Suprapubic skin (tissue), 4 donors: Measurements from ENCODE around the gene STXBP4. TPM values are rescaled to one million over a fixed set of nuclear protein-coding genes. Genes with fewer than 3 reads are reported as not detected.
A peak's percentile ranks its signal among the peaks of the same experiment; 100 is the strongest.

Source experiments
- DNase-seq, 2 donors: peaks; one replicate each; pipeline ENCODE4 v3.0.0-alpha.2; 2019; ENCODE audit warnings: low spot score in 2 of 2
- H3K27ac ChIP-seq: fragments of 200-600 bp; sonication (generic); one replicate; pipeline ENCODE4 v1.5.1; 2019
- H3K27me3 ChIP-seq: fragments of 200-600 bp; sonication (generic); one replicate; pipeline ENCODE4 v1.5.1; 2019
- H3K36me3 ChIP-seq: fragments of 200-600 bp; sonication (generic); one replicate; pipeline ENCODE4 v1.5.1; 2019
- H3K4me1 ChIP-seq: fragments of 200-600 bp; sonication (generic); one replicate; pipeline ENCODE4 v1.5.1; 2019
- H3K4me3 ChIP-seq: fragments of 200-600 bp; sonication (generic); one replicate; pipeline ENCODE4 v1.5.1; 2019; ENCODE audit warnings: mild to moderate bottlenecking
- H3K9me3 ChIP-seq: fragments of 200-600 bp; sonication (generic); one replicate; pipeline ENCODE4 v1.5.1; 2019
- EP300 ChIP-seq: sonication (generic); formaldehyde crosslinking; IDR thresholded peaks from one replicate; pipeline ENCODE4 v1.6.1; 2017; ENCODE audit warnings: antibody characterized with exemption
- POLR2A ChIP-seq, 2 donors: fragments of 450-650 bp; IDR thresholded peaks; one replicate each; pipeline ENCODE4 v1.6.1; 2017; ENCODE audit warnings: antibody characterized with exemption in 2 of 2, mild to moderate bottlenecking in 2 of 2, moderate library complexity in 2 of 2
- POLR2AphosphoS5 ChIP-seq, 3 donors: sonication (generic); formaldehyde crosslinking; IDR thresholded peaks; one replicate each; pipeline ENCODE4 v1.6.1; 2017; ENCODE audit warnings: antibody characterized with exemption in 3 of 3
- WGBS: methylation state at CpG from one replicate; pipeline ENCODE4 v1.1.5; 2018; 5-methylcytosine and 5-hydroxymethylcytosine counted together
- total RNA-seq, 4 donors: library from RNA; depleted of rRNA; stranded (reverse); fragments of >200 nt; gene quantifications; one replicate each; pipeline ENCODE4 v1.1.0, GENCODE V29; 2016
- TF ChIP-seq, protein P1 (sequence below), 2 donors: fragments of 200-600 bp in 1 of 2; fragments of 450-650 bp in 1 of 2; sonication (generic) in 1 of 2; IDR thresholded peaks; one replicate each; pipeline ENCODE4 v1.5.1; 2016 to 2019; ENCODE audit warnings: antibody characterized with exemption in 2 of 2, mild to moderate bottlenecking in 1 of 2, moderate library complexity in 1 of 2

STXBP4 gene, protein sequence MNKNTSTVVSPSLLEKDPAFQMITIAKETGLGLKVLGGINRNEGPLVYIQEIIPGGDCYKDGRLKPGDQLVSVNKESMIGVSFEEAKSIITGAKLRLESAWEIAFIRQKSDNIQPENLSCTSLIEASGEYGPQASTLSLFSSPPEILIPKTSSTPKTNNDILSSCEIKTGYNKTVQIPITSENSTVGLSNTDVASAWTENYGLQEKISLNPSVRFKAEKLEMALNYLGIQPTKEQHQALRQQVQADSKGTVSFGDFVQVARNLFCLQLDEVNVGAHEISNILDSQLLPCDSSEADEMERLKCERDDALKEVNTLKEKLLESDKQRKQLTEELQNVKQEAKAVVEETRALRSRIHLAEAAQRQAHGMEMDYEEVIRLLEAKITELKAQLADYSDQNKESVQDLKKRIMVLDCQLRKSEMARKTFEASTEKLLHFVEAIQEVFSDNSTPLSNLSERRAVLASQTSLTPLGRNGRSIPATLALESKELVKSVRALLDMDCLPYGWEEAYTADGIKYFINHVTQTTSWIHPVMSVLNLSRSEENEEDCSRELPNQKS
- 10 to 100 TPM in 2 of 4 donors, 1 to 10 TPM in 2; 1.6 to 29.4 (median 7.4) TPM for total RNA-seq

DNA sequence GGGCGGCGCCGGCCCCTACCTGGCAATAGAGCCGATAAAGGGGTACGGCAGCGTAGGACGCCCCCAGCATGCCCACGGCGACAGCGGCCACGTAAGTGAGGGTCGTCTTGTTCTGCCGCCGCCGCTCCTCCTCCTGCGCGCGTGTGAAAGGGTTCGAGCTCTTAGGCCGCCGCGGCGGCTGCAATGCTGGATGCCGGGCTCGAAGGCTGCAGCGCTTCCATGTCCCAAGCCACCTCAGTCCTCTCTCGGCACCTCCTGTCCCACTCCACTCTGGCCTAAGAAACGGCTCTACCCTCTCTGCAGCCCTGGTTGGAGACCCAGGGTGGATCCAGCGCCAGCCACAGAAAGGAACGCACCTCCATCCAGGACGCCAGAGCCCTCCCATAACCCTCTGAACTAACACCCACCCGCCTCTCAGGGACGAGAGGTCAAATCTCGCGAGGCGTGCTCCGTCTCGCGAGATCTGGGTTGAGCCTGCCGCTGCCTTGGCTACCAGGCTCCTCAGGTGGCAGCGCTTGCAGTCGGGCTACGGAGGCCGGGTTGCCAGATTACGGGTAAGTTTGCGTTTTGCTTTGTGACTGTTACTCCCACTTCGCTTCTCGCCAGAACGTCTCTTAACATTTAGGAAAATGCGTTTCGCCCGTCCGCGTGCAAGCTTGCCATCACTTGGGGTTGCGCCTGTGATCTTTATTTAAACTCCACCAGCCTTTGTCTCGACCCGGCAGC is at the start of gene STXBP4, which contains the start of gene COX11:
Gene STXBP4 (plus strand): TSS at position 504 of the 726 bp plus-strand sequence. CDS start 17,455 bp downstream, outside the sequence.
Gene COX11 (minus strand): TSS at position 393 of the 726 bp plus-strand sequence. CDS start 8 bp downstream, at position 385.
- TF ChIP-seq POLR2AphosphoS5 (IDR thresholded peaks at IDR 0.05) = peak in 1 of 3 donors; percentile 57
- no peak for TF ChIP-seq EP300
- peaks cover 27% of the 10 kb centered on the region for H3K4me1 ChIP-seq

DNA sequence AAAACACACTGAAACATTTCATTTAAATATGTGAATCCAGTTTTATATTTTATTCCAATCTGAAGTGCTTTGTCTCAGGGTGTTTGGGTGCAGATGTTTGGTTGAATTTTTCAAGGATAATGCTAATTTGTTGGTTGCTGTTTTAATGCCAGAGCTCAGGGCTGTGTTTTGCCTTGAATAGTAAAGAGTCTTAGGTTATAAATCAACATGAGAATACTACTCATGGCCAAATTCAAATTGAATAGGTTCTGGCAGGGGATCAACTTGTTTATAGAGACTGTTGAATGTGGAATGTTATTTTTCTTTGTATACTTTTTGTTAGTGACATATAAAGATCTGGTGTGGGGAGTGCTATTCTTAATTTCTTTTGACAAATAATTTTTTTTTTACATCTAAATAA is 49.1 kb upstream of the STXBP4 start:
- Histone ChIP-seq H3K4me1 (no peaks in the 10 kb centered on the region), H3K9me3 (peaks cover 3% of the 10 kb centered on the region), H3K27me3 (no peaks in the 10 kb centered on the region), H3K27ac (no peak overlapping the region), H3K4me3 (no peak overlapping the region), H3K36me3 (peaks cover 33% of the 10 kb centered on the region)
- TF ChIP-seq, protein P1, sequence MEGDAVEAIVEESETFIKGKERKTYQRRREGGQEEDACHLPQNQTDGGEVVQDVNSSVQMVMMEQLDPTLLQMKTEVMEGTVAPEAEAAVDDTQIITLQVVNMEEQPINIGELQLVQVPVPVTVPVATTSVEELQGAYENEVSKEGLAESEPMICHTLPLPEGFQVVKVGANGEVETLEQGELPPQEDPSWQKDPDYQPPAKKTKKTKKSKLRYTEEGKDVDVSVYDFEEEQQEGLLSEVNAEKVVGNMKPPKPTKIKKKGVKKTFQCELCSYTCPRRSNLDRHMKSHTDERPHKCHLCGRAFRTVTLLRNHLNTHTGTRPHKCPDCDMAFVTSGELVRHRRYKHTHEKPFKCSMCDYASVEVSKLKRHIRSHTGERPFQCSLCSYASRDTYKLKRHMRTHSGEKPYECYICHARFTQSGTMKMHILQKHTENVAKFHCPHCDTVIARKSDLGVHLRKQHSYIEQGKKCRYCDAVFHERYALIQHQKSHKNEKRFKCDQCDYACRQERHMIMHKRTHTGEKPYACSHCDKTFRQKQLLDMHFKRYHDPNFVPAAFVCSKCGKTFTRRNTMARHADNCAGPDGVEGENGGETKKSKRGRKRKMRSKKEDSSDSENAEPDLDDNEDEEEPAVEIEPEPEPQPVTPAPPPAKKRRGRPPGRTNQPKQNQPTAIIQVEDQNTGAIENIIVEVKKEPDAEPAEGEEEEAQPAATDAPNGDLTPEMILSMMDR (IDR thresholded peaks at IDR 0.05) = no peak
- TF ChIP-seq EP300 (no peak), POLR2A (IDR thresholded peaks at IDR 0.05) (no peak), POLR2AphosphoS5 (IDR thresholded peaks at IDR 0.05) (no peak)
- DNase-seq = no peak

More for the DNA sequence above, at the start of gene STXBP4, which contains the start of gene COX11:
- peak within 1 kb of the TSS; percentile 95 for H3K4me3 ChIP-seq
- peak; percentile 95 for DNase-seq
- under 1% methylated on average over 29 of the region's 57 CpGs for WGBS
- peaks cover 13% of the 10 kb centered on the region for H3K36me3 ChIP-seq
- H3K27ac ChIP-seq = peak within 1 kb of the TSS; percentile 76
- no peaks in the 10 kb centered on the region for H3K9me3 ChIP-seq
- H3K27me3 ChIP-seq = no peaks in the 10 kb centered on the region

GRCh38 chr17:54920819-54921218 is 47.7 kb upstream of the STXBP4 start:
- Histone ChIP-seq H3K27me3 (no peaks in the 10 kb centered on the region), H3K27ac (no peak overlapping the region), H3K4me1 (no peaks in the 10 kb centered on the region), H3K36me3 (peaks cover 23% of the 10 kb centered on the region), H3K4me3 (no peak overlapping the region), H3K9me3 (peaks cover 3% of the 10 kb centered on the region)
- WGBS = 89% methylated on average over 6 of the region's 6 CpGs
- DNase-seq = no peak
- TF ChIP-seq POLR2A (IDR thresholded peaks at IDR 0.05) = no peak
- TF ChIP-seq, protein P1 (IDR thresholded peaks at IDR 0.05) = no peak
- no peak for TF ChIP-seq EP300
- no peak for TF ChIP-seq POLR2AphosphoS5 (IDR thresholded peaks at IDR 0.05)

GRCh38 chr17:54924405-54924804 is 44.2 kb upstream of the STXBP4 start:
- H3K9me3 ChIP-seq = no peaks in the 10 kb centered on the region
- no peak for TF ChIP-seq EP300
- no peak for TF ChIP-seq POLR2A (IDR thresholded peaks at IDR 0.05)
- TF ChIP-seq, protein P1 (IDR thresholded peaks at IDR 0.05) = no peak
- no peak for TF ChIP-seq POLR2AphosphoS5 (IDR thresholded peaks at IDR 0.05)
- WGBS = 93% methylated on average over 5 of the region's 5 CpGs
- no peak overlapping the region for H3K4me3 ChIP-seq
- no peak overlapping the region for H3K27ac ChIP-seq
- H3K4me1 ChIP-seq = no peaks in the 10 kb centered on the region
- no peaks in the 10 kb centered on the region for H3K27me3 ChIP-seq
- DNase-seq = no peak
- peaks cover 9% of the 10 kb centered on the region for H3K36me3 ChIP-seq

GRCh38 chr17:54927525-54927924 is 41.0 kb upstream of the STXBP4 start:
- 77% methylated on average over 3 of the region's 3 CpGs for WGBS
- H3K36me3 ChIP-seq = peaks cover 14% of the 10 kb centered on the region

More at GRCh38 chr17:54927525-54927924, 41.0 kb upstream of the STXBP4 start:
- Histone ChIP-seq H3K27me3 (no peaks in the 10 kb centered on the region), H3K4me3 (no peak overlapping the region), H3K4me1 (no peaks in the 10 kb centered on the region), H3K9me3 (no peaks in the 10 kb centered on the region), H3K27ac (no peak overlapping the region)
- TF ChIP-seq POLR2AphosphoS5 (IDR thresholded peaks at IDR 0.05) (no peak), EP300 (no peak), POLR2A (IDR thresholded peaks at IDR 0.05) (no peak)
- TF ChIP-seq, protein P1 (IDR thresholded peaks at IDR 0.05) = no peak
- DNase-seq = no peak
